IPS DF 6.9 (cell line): ENCODE measurements around the gene PARP3.

Experiments used
- DNase-seq: peaks from one replicate; pipeline ENCODE4 v3.0.0-alpha.2; 2013; ENCODE audit warnings: low read depth, low spot score
- H3K27ac ChIP-seq: one replicate; pipeline ENCODE4 v1.5.1; 2013; ENCODE audit warnings: low read length, control low read depth
- H3K27me3 ChIP-seq: 2 replicates; pipeline ENCODE4 v1.6.1; 2013; ENCODE audit warnings: mild to moderate bottlenecking, low read length; ENCODE audit not compliant: control insufficient read depth, insufficient read depth
- H3K36me3 ChIP-seq: 2 replicates; pipeline ENCODE4 v1.6.1; 2013; ENCODE audit warnings: low read length; ENCODE audit not compliant: control insufficient read depth, insufficient read depth
- H3K4me1 ChIP-seq: 2 replicates; pipeline ENCODE4 v1.6.1; 2013; ENCODE audit warnings: low read length; ENCODE audit not compliant: control insufficient read depth, insufficient read depth
- H3K4me3 ChIP-seq: 2 replicates; pipeline ENCODE4 v1.5.1; 2013; ENCODE audit warnings: mild to moderate bottlenecking, low read length
- H3K9me3 ChIP-seq: 2 replicates; pipeline ENCODE4 v1.6.1; 2013; ENCODE audit warnings: low read length, inconsistent platforms; ENCODE audit not compliant: control insufficient read depth, insufficient read depth
- WGBS: extraction: QIAGEN DNeasy Blood & Tissue Kit; methylation state at CpG from one replicate; pipeline ENCODE4 v1.1.7; 2013; ENCODE audit warnings: mixed read lengths, missing lambda C conversion rate; ENCODE audit not compliant: insufficient read length, insufficient coverage; 5-methylcytosine and 5-hydroxymethylcytosine counted together

The PARP3 gene

DNA sequence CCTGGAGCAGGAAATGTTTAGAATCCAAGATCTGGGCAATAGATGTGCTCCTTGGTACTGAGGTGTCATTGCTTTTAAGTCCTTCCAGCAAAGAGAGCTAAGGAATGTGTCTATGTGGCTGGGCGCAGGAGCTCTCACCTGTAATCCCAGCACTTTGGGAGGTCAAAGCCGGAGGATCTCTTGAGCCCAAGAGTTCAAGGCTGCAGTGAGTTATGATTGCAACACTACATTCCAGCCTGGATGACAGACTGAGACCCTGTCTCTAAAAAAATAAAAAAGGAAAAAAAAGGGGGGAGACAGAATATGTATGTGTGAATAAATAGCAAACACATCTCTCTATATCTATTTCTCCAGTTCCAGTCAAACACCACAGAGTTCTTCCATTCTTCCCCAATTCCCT lies 8.7 kb downstream of the PARP3 start:
- Histone ChIP-seq H3K4me1 (peaks cover 2% of the 10 kb centered on the region), H3K27ac (no peak overlapping the region), H3K9me3 (no peaks in the 10 kb centered on the region), H3K36me3 (no peaks in the 10 kb centered on the region), H3K4me3 (no peak overlapping the region), H3K27me3 (peaks cover 15% of the 10 kb centered on the region)
- DNase-seq, result no peak
- WGBS, result no CpG with 5 or more reads among the region's 2 CpGs

DNA sequence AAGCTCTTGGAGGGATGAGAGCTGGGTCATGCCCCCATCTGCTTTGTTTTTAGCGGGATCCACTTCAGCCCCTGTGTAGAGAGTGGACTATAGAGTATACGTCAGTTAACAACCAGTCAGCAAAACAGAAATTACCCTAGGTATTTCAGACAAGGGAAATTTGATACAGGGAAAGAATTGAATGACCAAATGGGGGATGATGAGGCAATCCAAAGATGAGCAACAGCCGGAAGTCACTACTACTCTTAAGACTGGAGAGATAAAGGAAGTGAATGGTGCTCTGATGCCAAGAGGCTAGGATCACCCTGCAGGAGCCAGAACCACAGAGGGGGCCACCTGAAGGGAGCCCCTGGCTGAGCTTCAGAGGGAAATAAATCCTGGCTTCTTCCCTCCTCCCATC lies 11.3 kb downstream of the PARP3 start:
- no peak for DNase-seq
- Histone ChIP-seq H3K27me3 (peaks cover 15% of the 10 kb centered on the region), H3K9me3 (no peaks in the 10 kb centered on the region), H3K36me3 (no peaks in the 10 kb centered on the region), H3K4me1 (peaks cover 5% of the 10 kb centered on the region), H3K4me3 (no peak overlapping the region), H3K27ac (no peak overlapping the region)
- no CpG with 5 or more reads among the region's 3 CpGs for WGBS

DNA sequence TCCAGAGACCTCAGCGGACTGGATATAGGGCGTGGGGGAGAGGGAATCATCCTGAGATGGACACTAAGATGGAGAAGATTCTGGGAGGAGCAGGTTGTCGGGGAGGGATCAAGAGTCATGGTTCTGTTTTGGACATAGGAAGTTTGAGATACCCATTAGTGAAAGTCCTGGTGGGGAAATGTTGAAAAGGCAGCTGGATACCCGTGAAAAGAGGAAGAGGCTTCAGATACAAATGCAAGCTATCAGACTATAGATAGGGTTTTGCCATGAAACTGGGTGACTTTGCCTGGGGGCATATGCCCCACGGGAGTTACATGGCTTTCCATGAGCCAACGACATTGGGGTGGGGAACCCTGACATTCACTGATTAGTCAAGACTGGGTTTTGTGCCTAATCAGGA lies 11.9 kb downstream of the PARP3 start:
- H3K9me3 ChIP-seq, result no peaks in the 10 kb centered on the region
- no peak overlapping the region for H3K4me3 ChIP-seq
- peaks cover 15% of the 10 kb centered on the region for H3K27me3 ChIP-seq
- H3K36me3 ChIP-seq, result no peaks in the 10 kb centered on the region
- H3K4me1 ChIP-seq, result peaks cover 5% of the 10 kb centered on the region
- WGBS, result no CpG with 5 or more reads among the region's 6 CpGs
- H3K27ac ChIP-seq, result no peak overlapping the region
- DNase-seq, result no peak

DNA sequence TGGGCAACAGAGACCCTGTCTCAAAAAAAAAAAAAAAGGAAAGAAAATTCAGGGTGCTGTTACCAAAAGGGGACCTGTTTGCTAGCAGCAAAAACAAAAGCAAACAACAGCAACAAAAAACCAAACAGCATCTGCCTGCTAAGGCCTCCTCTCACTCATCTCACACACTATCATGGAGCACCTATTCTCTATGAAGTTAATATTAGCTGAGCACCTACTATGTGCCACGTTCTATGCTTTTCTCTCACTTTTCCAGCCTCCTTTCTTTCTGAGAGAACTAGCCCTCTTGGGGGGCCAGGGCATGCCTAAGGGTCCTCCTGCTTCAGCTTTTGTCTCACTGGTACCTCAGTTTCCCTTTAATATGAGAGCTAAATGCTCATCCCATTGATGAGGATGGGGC lies 12.6 kb downstream of the PARP3 start:
- Histone ChIP-seq H3K4me1 (peaks cover 5% of the 10 kb centered on the region), H3K4me3 (no peak overlapping the region), H3K9me3 (no peaks in the 10 kb centered on the region), H3K27ac (no peak overlapping the region), H3K36me3 (no peaks in the 10 kb centered on the region), H3K27me3 (peaks cover 15% of the 10 kb centered on the region)
- no peak for DNase-seq
- no CpG with 5 or more reads among the region's 1 CpG for WGBS

DNA sequence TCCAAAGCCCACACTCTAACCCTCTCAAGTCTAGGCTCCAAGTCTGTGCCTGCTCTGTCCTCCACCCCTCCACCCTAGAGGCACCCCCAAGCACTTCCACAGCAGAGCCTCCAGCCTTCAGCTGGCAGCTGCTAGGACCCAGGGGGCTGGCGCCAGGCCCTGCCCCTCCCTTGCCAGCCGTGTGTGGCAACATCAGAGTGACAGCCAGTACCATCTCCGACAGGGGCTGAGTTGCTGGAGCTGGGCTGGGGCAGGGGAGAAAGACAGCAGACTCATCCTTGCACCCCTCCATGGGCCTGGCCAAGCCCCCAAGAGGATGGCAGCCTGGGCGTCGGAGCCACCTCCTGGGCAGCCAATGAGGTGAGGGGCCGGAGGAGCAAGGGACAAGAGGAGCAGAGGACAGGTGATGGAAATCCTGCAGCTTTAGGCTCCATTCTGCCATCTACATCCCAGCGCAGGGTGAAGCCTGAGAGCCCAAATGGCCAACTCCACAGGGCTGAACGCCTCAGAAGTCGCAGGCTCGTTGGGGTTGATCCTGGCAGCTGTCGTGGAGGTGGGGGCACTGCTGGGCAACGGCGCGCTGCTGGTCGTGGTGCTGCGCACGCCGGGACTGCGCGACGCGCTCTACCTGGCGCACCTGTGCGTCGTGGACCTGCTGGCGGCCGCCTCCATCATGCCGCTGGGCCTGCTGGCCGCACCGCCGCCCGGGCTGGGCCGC lies 13.2 kb downstream of the PARP3 start, which contains the start of gene GPR62:
Gene GPR62, plus strand, starts transcription at position 207 of the 718 bp plus-strand sequence. Its CDS starts 272 bp downstream, at position 479.
- no peak for DNase-seq
- no peaks in the 10 kb centered on the region for H3K9me3 ChIP-seq
- H3K36me3 ChIP-seq, result no peaks in the 10 kb centered on the region
- H3K4me3 ChIP-seq, result peak within 1 kb of the TSS; percentile 26; the same call in 1 of the 2 replicates
- H3K27ac ChIP-seq, result no peak within 1 kb of the TSS
- H3K27me3 ChIP-seq, result peaks cover 15% of the 10 kb centered on the region
- H3K4me1 ChIP-seq, result peaks cover 5% of the 10 kb centered on the region
- WGBS, result no CpG with 5 or more reads among the region's 33 CpGs

DNA sequence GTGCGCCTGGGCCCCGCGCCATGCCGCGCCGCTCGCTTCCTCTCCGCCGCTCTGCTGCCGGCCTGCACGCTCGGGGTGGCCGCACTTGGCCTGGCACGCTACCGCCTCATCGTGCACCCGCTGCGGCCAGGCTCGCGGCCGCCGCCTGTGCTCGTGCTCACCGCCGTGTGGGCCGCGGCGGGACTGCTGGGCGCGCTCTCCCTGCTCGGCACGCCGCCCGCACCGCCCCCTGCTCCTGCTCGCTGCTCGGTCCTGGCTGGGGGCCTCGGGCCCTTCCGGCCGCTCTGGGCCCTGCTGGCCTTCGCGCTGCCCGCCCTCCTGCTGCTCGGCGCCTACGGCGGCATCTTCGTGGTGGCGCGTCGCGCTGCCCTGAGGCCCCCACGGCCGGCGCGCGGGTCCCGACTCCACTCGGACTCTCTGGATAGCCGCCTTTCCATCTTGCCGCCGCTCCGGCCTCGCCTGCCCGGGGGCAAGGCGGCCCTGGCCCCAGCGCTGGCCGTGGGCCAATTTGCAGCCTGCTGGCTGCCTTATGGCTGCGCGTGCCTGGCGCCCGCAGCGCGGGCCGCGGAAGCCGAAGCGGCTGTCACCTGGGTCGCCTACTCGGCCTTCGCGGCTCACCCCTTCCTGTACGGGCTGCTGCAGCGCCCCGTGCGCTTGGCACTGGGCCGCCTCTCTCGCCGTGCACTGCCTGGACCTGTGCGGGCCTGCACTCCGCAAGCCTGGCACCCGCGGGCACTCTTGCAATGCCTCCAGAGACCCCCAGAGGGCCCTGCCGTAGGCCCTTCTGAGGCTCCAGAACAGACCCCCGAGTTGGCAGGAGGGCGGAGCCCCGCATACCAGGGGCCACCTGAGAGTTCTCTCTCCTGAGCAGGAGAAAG lies 14.0 kb downstream of the PARP3 start:
- WGBS, result no CpG with 5 or more reads among the region's 97 CpGs
- Histone ChIP-seq H3K4me1 (peaks cover 5% of the 10 kb centered on the region), H3K4me3 (peak overlapping the region; percentile 26; the same call in 1 of the 2 replicates), H3K27me3 (peaks cover 15% of the 10 kb centered on the region), H3K9me3 (no peaks in the 10 kb centered on the region), H3K27ac (no peak overlapping the region), H3K36me3 (no peaks in the 10 kb centered on the region)
- no peak for DNase-seq

DNA sequence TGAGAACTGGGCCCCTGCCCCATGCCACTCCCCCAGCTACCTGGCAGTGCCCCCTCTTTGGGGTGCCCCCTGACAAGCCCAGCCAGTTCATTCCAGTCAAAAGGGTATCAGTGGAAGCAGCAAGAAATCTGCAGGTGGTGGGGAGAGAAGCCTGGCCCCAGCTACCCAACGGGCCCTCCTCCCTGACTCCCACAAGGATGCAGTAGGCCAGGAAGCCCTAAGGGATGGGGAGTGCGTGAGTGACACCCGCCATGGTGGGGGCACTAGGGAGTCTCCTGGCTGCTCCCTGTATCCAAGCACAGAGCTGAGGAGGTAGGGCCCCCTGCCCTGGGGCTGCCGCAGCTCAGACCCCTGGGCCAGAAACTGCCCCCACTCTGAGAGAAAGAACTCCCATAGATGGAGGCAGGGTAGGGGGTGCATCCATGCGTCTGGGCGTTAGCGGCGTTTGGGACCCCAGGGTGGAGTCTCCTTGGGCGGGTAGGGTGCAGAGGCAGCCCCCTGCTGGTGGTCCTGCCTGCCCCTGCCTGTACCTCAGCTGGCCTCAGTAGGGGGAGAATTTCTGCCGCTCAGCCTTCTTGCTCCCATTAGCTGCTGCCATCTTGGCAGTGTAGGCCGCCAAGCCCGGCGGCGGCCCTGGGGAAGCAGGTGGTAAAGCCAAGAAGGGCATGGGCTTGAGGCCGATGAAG lies 15.5 kb downstream of the PARP3 start:
- no peaks in the 10 kb centered on the region for H3K36me3 ChIP-seq
- WGBS, result no CpG with 5 or more reads among the region's 15 CpGs

DNA sequence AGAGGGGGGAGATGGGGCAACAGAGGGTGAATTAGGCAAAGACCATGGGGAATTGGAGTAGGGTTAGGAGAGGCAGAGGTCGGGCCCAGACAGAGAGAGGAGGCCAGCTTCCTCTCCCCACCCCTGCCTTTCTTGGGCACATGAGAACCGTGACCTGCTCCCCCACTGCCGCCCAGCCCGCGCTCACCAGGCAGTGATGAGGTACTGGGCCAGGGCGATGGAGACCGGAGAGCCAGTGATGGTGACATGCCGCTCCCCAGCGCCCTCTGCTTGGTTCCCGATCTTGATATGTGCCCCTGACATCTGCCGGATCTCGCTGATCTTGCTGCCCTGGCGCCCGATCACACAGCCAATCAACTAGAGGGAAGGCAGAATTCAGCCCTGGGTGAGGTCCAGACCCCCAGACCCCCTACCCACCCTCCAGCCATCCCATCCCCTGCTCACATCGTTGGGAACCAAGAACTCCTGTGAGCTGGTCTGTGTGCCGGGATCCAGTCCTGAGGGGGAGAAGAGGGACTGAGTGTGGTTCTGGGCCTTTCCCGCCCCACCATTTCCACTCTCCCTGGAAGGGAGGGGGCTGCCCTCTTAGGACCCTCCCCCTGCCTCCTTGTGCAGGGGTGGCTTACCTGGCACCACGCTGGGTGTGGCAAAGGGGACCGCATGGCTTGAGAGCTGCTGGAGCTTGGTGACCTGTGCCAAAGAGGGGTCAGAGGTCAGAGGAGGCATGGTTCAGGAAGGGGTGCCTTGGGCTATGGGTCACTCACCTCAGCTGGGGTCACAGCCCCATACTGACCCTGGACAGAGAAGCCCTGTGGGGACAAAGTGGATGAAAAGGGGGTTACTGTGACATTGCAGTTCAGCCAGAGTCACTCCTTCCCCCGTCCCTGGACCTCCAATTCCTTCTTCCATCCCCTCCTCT lies 16.7 kb downstream of the PARP3 start:
- Histone ChIP-seq H3K36me3 (no peaks in the 10 kb centered on the region), H3K27ac (no peak overlapping the region), H3K27me3 (peaks cover 15% of the 10 kb centered on the region), H3K9me3 (no peaks in the 10 kb centered on the region), H3K4me3 (no peak overlapping the region), H3K4me1 (peaks cover 6% of the 10 kb centered on the region)
- WGBS, result no CpG with 5 or more reads among the region's 20 CpGs
- no peak for DNase-seq

More for the DNA sequence above, 15.5 kb downstream of the PARP3 start:
- no peak overlapping the region for H3K27ac ChIP-seq
- peaks cover 15% of the 10 kb centered on the region for H3K27me3 ChIP-seq
- DNase-seq, result no peak
- no peaks in the 10 kb centered on the region for H3K9me3 ChIP-seq
- H3K4me3 ChIP-seq, result no peak overlapping the region
- peaks cover 5% of the 10 kb centered on the region for H3K4me1 ChIP-seq

DNA sequence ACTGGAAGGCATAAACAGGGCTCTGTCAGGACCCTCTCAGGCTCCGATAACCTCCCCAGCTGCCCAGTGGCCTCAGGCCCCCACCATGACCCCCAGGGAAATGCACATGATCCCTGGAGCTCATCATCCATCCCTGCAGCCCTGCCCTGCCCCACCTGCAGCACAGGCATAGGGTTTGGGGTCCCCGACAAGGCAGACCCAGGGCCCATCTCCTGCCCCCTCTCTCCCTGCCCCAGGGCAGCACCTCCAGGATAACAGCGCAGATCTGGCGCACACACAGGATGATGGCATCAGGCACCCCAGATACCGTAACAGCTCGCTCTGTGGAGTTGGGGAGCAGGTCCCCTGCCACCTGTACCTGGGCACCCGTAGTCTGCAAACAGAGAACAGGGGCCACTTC lies 17.5 kb downstream of the PARP3 start:
- no peak for DNase-seq
- no peaks in the 10 kb centered on the region for H3K9me3 ChIP-seq
- no peak overlapping the region for H3K4me3 ChIP-seq
- no peak overlapping the region for H3K27ac ChIP-seq
- H3K4me1 ChIP-seq, result peaks cover 10% of the 10 kb centered on the region
- no peaks in the 10 kb centered on the region for H3K36me3 ChIP-seq
- H3K27me3 ChIP-seq, result peaks cover 9% of the 10 kb centered on the region
- WGBS, result no CpG with 5 or more reads among the region's 7 CpGs
